ENCODE measurements around the gene SMURF1.

Gene SMURF1

DNA sequence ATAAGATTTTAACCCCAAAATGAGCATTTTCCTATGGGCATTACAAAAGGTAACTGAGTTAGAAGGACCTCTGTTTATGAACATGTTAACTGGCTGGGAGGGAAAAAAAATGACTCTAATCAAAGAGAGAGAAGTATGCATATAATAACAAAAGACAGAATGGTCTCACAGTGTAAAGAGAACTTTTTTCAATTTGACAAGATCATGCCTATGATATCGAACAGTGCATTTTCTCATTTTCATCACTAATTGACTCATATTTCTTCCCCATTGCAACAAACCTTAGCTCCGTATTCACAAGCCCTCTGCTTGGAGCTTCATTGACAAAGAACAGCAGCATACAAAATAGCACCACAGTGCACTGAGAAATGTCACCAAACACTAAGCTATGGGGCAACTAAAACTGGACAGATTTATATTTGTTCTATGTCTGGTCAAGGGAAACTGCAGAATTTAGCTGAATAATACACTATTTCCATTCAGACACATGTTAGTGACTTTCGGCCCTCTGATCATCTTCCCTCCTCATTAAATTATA lies 45.6 kb downstream of the SMURF1 start:
- DNase-seq (ENCODE audit: low read depth) = no peak

DNA sequence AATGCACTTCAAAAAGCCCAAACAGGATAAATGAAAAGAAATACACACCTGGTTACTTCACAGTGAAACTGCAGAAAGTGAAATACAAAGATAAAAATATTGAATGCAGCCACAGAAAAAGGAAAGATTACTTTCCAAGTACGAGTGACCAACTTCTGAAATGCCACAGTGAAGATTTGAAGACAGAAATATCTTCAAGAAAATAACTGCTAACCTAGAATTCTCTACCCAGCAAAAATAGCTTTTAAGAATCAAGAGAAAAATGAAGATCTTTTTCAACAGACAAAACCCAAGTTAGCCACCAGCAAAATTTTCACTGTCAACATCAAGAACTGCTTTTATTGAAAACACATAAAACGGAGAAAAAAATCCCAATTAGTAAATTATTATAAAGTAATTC lies 46.2 kb downstream of the SMURF1 start:
- no peak for DNase-seq (ENCODE audit: low read depth)

DNA sequence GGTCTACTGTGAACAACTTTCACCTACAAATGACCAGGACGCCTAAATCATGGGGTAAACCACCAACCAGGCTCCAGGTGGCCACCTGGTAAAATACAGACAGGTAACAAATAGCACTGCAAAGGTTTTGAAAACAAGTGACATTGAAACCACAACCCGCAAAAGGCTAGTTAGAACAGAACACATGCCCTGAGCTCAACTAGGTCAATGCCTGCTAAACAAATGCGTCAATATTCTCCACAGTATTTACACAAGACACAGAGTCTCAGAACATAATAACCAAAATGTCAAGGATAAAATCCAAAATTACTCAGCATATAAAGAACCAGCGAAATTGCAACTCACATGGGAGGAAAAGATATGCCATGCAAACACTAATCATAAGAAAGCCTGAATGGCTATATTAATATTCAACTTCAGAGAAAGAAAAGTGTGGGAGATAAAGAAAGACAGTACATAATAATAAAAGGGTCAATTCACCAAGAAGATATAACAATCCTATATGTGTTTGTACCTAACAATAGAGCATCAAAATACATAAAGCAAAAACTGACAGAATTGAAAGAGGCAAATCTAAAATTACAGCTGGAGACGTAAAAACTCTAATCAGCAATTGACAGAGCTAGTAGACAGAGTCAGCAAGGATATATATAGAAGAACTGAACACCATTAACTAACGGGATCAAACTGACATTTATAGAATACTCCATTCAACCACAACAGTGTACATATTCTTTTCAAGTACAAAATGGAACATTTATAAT lies 47.6 kb downstream of the SMURF1 start:
- no peak for DNase-seq (ENCODE audit: low read depth)

DNA sequence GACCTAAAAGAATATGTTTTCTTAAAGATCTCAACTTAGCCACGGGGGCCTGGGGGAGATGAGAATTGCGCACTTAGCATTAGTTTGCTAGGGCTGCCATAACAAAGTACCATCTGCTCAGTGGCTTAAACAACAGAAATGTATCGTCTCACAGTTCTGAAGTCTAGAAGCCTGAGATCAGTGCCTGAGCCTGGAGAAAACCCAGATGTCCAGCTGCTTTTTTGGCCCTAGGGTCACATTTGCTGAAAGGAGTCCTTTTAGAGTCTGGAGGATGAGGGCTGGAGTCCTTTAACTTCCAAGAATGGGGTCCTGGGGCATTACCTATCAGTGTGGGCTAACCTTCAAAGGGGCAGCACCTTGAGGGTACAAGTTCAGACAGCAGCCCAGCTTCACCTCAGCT lies 48.2 kb downstream of the SMURF1 start:
- no peak for DNase-seq (ENCODE audit: low read depth)

DNA sequence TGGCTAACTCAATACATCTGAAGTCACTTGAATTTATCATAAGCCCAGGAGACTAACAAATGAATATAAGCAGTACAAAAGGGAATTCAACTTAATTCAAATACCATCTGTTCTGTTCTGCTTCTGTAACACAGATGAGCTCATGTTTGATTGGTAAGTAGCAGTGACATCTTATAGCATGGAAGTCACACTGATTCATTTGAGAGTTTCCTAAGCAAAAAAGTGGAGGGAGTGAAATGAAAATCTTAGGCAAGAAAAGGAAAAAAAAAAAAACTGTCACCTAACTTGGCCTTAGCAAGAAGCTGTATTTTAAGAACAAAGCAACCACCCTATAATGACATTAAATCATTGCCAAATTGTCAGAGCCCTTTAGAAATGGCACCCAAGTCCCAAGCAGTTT lies 49.5 kb downstream of the SMURF1 start:
- no peak for DNase-seq (ENCODE audit: low read depth)

- no peak for DNase-seq (ENCODE audit: low read depth)
Observed at GRCh38 chr7:99092064-99092720, 51.7 kb downstream of the SMURF1 start.

GRCh38 chr7:99090771-99091542 lies 53.0 kb downstream of the SMURF1 start:
- DNase-seq (ENCODE audit: low read depth) = no peak

DNA sequence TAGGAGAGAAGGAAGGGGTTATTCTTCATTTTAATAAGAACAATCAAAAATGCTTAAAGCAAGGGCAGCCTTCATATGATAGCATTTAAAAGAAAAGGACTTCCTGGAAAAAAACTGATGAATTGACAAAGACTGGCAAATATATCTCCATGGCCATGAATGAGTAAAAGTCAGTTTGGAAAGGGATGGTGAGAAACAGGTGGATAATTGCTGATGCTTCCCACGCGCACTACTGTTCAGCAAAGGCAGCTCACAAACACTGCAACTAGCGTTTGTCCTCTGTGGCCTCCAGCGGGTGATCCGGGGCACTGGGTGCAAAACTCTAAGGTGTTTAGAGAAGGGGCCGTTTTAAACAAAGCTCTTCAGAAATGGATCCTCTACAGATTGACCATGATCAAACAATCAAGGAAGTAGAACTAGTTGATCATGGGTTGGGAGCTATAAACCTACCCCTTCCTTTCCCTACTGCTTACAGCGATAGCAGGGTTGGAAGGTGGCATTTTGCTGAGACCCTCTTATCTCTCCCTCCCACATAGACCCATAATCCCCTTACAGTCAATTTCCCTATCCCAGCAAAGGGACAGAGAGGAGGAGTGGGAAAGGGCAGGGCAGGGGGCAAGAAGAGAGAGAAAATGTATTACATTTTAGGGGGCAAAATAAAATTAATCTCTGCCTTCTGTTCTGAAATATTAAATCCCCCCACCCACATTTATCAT lies 53.8 kb downstream of the SMURF1 start:
- DNase-seq (ENCODE audit: low read depth) = no peak

GRCh38 chr7:99086944-99087343 lies 57.0 kb downstream of the SMURF1 start:
- no peak for DNase-seq (ENCODE audit: low read depth)

- no peak for DNase-seq (ENCODE audit: low read depth)
Observed at GRCh38 chr7:99086532-99086931, 57.4 kb downstream of the SMURF1 start.

DNA sequence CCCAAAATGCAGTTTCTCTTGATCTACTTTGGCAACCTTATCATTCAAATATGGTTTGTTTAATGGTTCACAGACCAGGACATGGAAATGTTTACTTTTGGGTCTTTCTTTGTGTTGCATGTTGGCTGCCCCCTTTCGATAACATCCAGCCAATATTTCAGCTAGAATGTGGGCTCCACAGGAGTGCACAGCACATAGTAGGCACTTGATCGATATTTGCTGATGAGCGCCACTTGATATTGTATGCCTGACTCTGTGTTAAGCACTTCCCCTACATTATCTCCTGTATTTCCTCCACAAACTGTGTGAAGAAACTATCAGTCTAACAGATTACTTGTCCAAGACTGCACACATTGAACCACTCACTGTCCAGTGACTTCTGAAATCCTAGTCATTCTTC lies 60.2 kb downstream of the SMURF1 start:
- DNase-seq (ENCODE audit: low read depth) = no peak

- no peak for DNase-seq (ENCODE audit: low read depth)
Observed at GRCh38 chr7:99083068-99083651, 60.7 kb downstream of the SMURF1 start.

DNA sequence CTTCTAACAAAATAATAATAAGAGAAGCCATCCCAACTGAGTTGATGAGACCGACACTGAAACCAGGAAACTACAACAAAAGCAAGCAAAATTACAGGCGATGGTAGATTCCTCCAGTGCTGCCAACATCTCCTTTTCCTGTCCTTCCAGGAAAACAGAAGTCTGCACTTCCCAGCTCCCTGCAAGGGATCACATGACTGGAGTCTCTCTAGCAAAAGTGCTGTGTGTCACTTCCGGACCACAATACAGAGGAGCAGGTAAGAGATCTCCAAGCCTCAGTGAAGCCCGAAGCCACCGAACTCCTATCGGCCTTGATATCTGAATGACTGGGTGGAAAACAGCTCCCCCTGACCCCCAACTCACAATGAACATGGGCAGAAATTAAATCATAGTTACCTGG lies 63.2 kb downstream of the SMURF1 start:
- no peak for DNase-seq (ENCODE audit: low read depth)

DNA sequence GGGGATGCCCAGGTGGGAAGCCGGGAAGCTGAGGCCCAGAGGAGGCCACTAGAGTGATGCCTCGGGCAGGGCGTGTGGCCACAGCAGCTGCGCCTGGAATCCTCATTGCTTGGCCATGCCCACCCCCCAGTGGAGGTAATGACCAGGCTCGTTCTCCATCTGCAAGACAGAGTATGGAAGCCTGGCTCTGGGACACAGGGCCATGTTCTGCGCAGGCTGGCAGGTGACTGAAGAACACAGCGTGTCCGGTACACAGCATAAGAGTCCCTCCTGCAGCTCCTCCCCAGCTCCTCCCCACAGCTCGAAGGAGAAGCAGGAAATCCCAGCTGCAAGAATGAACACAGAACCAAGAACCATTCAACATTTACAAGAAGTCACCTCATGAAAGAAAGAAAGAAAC lies 64.8 kb downstream of the SMURF1 start:
- DNase-seq (ENCODE audit: low read depth) = no peak

GRCh38 chr7:99078416-99078815 lies 65.5 kb downstream of the SMURF1 start:
- DNase-seq (ENCODE audit: low read depth) = no peak

- no peak for DNase-seq (ENCODE audit: low read depth)
Observed at GRCh38 chr7:99076615-99077014, 67.3 kb downstream of the SMURF1 start.

DNA sequence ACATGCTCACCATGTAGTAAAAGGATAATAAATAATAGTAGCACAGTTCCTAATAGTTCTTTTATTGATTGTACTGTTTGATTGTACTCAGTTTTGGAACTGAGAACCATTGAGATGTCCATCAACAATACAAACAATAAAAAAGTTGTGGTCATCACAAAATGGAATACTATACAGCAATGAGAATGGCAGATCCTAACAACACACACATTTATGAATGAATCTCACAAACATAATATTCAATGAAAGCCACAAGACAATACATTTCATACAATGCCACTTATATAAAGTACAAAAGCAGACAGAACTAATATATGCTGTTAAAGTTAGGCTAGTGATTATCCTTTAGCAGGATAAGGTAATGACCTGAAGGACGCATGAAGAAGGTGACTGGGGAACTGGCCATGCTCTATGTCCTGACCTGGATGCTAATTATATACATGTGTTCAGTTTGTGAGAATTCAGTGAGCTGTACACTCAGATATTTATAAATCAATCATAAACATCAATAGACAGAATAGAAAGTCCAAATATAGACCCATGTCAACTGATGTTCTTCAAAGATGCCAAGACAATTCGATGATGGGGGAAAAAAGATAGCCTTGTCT lies 70.0 kb downstream of the SMURF1 start:
- no peak for DNase-seq (ENCODE audit: low read depth)

DNA sequence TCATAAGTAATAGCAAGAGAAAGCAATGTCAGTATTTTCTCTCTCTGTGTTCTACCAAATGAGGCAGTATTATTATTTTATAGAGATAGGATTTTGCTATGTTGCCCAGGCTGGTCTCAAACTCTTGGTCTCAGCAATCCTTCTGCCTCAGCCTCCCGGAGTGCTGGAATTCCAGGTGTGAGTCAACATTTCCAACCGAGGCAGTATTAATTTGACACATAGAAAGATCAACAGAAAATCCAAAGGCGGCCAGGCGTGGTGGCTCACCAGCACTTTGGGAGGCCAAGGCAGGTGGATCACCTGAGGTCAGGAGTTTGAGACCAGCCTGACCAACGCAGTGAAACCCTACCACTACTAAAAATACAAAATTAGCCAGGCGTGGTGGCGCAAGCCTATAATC lies 71.8 kb downstream of the SMURF1 start:
- no peak for DNase-seq (ENCODE audit: low read depth)

DNA sequence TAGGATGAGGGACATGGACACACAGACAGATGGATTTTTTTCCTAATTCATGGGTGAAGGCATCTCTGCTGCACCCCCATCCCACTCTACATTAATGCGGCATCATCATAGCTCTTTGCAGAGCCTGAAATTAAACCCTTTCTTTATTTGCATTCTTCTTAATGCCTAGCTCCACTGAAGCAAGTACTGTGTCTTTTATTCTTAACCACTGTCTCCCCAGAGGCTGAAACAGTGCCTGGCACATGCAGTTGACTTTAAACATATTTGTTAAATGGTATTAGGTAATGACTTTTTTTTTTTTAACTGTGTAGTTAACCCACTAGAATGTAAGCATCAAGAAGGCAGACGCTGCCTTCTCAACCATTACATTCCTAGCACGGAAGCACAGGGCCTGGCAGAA lies 73.5 kb downstream of the SMURF1 start:
- no peak for DNase-seq (ENCODE audit: low read depth)

DNA sequence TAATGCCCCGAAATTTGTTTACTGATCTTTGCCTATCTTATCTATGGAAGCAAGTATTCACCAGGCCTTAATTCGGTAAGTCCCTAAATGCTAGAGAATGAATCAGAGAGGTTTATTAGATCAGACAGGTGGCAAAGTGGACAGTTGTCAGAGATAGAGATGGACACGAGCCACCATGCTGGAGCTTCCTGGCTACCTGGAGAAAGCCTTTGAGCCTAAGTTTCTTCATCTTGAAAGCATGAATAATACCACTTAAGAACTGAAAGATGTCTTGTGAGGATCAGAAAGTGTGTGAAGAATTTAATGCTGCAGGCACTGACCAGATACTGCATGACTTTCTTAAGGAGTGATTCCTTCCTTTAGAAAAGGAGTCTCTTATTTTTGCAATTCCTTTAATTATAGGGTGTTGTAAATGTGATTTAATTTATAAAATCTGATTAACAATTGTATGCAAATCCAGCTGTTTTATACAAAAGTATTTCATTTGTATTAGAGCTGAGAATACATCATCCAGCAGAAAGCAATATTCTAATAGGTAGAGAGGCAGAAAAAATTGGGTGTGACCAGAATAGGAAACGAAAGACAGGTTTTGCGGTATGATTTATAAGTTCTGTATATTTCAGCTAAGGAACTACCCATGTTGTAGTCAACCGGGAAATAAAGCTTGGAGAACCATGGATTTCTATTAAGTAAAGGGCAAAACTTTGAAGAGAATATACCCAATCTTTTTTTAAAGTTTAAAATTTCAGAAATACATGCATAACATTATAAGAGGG lies 82.7 kb downstream of the SMURF1 start:
- DNase-seq (ENCODE audit: low read depth) = no peak

DNA sequence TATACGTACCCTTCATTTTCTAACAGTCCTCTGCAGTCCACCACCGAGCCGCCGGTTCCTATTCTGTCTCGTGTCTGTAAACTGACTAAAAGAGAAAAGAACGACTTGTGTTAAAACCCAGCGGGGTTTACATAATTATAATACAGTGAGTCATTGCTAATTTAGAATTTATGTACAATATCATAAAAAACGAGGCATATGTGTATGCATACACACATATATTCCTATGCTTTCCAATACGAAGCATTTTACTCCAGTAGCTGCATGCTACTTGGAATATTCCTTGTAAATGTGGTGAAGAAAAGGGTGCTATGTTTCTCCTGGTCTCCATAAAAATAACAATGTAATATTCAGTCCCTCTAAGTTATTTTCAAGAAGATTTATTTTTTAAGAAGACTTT lies 89.1 kb downstream of the SMURF1 start:
- no peak for DNase-seq (ENCODE audit: low read depth)
